Stimulated activated naive CD8-positive, alpha-beta T cell treated with anti-CD3 and anti-CD28 coated beads, Interleukin-15, amount 100 ng/mL, for 72 hours (primary cell): Measurements from ENCODE around the gene NEAT1.

ENCODE experiments used
- ATAC-seq: fragments of 150-1000 bp; cut with Tn5 transposase; 2 replicates; pipeline ENCODE4 v1.10.0; 2021; ENCODE audit warnings: mild to moderate bottlenecking, moderate library complexity
- DNase-seq, 2 donors: peaks; one replicate each; pipeline ENCODE4 v3.0.0; 2021 to 2022
- H3K27ac Mint-ChIP-seq, 2 donors: one replicate each; pipeline ENCODE4 v1.8.0; 2022; ENCODE audit warnings: mild to moderate bottlenecking in 2 of 2, mixed read lengths in 2 of 2, moderate library complexity in 2 of 2
- H3K27me3 Mint-ChIP-seq: one replicate; pipeline ENCODE4 v1.8.0; 2022; ENCODE audit warnings: mixed read lengths
- H3K4me1 Mint-ChIP-seq: one replicate; pipeline ENCODE4 v1.8.0; 2022; ENCODE audit warnings: mild to moderate bottlenecking, mixed read lengths
- H3K4me3 Mint-ChIP-seq, 2 donors: one replicate each; pipeline ENCODE4 v1.8.0; 2022; ENCODE audit warnings: mild to moderate bottlenecking in 2 of 2, mixed read lengths in 2 of 2, moderate library complexity in 1 of 2
- H3K9me3 Mint-ChIP-seq, 2 donors: one replicate each; pipeline ENCODE4 v1.8.0; 2022; ENCODE audit warnings: mixed read lengths in 2 of 2

Gene NEAT1

DNA sequence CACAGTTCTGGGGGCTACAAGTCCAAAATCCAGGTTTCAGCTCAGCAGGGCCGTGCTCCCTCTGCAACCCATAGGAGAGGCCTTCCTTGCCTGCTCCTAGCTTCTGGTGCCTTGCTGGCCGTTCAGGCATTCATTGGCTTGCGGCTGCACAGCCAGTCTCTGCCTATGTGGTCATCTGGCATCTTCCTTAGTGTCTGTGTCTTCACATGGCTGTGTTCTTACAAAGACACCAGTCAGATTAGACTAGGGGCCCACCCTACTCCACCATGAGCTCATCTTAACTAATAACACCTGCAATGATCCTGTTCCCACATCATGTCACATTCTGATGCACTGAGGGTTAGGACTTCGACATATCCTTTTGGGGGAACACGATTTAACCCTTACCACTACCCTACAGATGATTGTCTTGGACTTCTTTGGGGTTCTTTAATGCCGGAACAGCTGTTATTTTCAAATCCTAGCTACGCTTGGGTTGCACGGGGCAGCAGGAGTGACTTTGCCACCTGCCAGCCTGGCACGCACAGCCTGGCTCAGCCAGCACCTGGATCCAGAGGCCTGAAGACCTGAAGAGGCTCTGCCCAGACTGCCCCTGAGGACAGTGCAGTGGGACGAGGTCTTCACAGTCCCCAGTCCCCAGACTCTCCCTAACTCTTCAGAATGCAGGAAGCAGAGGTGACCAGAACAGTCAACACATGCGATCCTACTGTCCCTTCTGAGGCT, 7.7 kb upstream of the NEAT1 start:
- Mint-ChIP-seq H3K27ac (no peak overlapping the region), H3K27me3 (no peaks in the 10 kb centered on the region), H3K9me3 (no peaks in the 10 kb centered on the region), H3K4me1 (peaks cover 51% of the 10 kb centered on the region), H3K4me3 (no peak overlapping the region)
- ATAC-seq (no peak), DNase-seq (no peak)

DNA sequence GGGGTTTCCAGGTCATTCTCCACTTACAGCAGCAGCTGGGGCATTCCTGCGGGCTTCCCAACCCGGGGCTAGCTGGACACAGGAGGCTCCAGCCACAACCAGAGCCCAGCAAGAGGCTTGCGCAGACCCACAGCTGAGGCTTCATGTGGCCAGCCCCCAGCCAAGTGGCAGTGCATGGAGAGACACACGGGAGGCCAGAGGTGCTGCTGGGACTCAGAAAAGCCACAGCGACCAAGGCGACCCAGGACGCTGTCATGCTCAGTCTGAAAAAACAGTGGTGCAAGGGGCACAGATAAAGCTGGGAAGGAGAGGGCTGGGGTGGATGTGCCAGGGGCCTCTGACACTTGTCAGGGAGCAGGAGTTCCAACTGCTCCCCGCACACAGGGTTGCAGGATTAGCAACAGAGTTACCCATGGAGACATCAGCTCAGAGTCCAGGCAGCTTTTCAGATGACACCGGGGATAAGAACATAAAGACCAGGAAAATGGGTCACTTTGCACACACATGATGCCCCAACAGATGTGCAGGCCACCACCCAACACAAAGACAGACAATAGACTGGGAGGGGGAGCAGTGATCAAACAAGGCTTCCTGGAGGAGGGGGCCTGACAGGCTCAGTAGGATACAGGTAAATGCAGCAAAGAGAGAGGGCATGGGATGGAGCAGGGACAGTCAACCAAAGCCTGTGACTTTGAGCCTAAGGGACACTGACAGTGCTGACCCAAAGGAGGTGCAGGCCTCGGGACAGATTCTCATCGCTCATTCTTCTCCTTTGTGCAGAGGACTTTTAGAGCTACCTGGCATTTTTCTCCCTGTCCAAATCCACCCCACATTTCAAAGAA, 6.9 kb upstream of the NEAT1 start:
- H3K4me3 Mint-ChIP-seq, result peak overlapping the region; percentile 90 to 97
- H3K27me3 Mint-ChIP-seq, result no peaks in the 10 kb centered on the region

DNA sequence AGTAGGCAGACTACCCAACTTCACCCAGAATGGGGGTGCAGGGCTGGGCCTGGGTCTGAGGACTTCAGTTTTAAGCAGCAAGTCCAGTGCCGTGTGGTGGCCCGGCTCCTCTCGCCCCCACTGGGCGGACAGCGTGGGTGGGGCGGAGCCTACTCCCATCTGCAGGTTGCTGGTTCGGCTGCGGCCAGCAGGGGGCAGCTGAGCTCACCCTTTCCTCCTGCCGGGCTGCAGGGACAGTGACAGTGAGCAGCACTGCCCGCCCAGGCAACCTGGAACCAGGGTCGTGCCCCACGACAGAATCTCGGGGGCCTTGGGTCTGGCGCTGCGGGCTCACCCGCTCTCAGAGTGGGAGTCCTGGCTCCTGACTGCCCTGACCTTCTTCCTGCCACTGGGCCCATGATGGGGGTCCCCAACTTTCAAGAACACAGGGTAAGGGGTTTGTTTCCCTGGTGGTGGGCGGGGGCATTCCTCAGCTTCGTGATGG, 6.2 kb upstream of the NEAT1 start:
- peak; percentile 42 for ATAC-seq
- Mint-ChIP-seq H3K27ac (peak overlapping the region; percentile 92 to 97), H3K4me3 (peak overlapping the region; percentile 90 to 97), H3K4me1 (peaks cover 54% of the 10 kb centered on the region), H3K27me3 (no peaks in the 10 kb centered on the region), H3K9me3 (no peaks in the 10 kb centered on the region)
- DNase-seq, result peak; percentile 94

More for the DNA sequence above, 6.9 kb upstream of the NEAT1 start:
- no peaks in the 10 kb centered on the region for H3K9me3 Mint-ChIP-seq
- peaks cover 54% of the 10 kb centered on the region for H3K4me1 Mint-ChIP-seq
- H3K27ac Mint-ChIP-seq, result peak overlapping the region in 1 of 2 donors; percentile 59
- DNase-seq, result no peak
- ATAC-seq, result no peak

DNA sequence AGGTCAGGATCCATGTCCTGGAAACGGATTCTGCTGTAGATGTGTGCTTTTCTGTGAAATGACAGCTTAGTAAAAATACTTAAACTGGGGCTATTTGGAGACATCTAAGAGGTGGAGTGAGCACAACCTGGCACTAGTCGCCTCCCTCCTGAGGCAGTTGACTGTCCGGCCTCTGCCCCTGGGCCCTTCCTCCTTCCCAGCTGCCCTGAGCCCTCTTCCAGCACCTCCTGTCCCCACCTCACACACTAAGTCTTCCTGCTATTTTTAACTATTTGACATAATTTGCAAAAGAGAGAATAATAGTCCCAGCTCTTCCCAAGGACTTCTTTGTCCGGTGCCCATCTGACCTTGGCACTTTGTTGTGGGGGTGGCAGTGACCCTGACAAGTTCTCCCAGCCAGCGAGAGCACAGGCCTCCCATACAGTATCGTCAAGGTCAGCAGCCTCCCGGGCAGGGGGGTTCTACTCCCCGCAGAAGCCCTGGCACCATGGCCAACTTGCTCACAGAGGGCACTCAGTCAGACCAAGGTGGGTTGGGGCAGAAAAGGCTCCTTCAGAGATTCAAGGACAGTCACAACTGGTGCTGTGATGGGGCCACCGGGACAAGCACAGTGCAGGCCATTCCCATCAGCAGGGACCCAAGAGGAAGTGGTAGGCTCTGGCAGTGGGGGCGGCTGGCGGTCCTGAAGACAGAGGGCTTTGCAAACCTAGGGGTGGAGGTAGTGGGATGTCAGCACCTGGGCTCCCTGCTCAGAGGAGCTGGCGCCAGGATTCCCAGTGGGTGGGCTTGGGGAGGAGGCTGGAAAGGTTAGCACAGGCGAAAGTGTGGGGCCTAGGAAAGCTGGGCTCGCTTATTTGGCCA, 5.5 kb upstream of the NEAT1 start:
- Mint-ChIP-seq H3K4me3 (peak overlapping the region; percentile 90 to 97), H3K9me3 (no peaks in the 10 kb centered on the region), H3K27ac (peak overlapping the region; percentile 92 to 97), H3K4me1 (peaks cover 55% of the 10 kb centered on the region), H3K27me3 (no peaks in the 10 kb centered on the region)
- peak; percentile 54 to 57 for DNase-seq
- no peak for ATAC-seq

DNA sequence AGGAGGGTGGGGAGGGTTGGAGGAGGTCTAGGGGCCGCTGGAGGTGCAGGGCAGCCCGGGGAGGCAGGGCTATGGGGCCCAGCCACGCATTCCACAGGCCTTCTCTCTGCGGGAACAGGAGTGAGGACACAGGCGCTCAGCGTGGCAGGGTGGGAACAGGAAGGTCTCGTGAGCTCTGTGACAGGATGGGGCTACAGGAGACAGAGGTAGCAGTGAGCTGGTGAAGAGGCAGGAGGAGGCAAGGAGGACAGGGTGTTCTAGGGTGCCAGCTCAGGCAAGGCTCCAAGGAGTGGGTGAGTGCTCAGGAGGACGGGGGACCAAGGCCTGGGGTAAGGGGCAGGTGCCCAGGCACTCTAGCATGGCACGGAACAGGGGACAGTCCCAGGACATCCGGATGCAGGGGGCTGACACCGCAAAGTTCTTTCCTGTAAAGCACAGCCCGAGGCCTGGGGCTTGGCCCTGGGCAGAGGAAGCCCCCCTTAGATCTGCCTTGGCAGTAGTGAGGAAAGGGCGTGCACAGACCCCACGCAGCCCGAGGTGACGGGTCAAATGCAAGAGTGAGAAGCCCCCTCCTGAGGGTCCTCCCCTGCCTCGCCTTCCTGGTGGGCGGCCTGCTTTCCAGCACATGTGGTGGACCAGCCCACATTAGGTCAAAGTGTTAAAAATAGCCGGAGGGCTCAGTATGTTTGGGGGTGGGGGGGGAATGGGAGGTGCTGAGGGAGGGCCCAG, 4.7 kb upstream of the NEAT1 start:
- H3K27ac Mint-ChIP-seq, result peak overlapping the region; percentile 92 to 97
- peaks cover 63% of the 10 kb centered on the region for H3K4me1 Mint-ChIP-seq

DNA sequence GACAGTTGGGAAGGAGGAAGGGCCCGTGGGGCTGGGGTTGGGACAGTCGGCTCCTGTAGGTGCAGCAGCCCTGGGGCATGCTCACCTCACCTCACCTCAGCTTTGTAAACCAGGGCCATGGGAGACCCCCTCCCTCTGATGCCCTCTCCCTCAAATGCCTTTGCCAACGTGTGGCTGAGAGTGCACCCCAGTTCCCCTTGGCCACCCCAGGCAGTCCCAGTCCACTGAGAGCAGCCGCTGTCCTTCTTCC, 4.2 kb upstream of the NEAT1 start:
- Mint-ChIP-seq H3K27ac (peak overlapping the region; percentile 99 to 100), H3K4me1 (peaks cover 68% of the 10 kb centered on the region), H3K27me3 (peaks cover 7% of the 10 kb centered on the region), H3K4me3 (peak overlapping the region; percentile 90 to 97), H3K9me3 (peaks cover 0 to 10% of the 10 kb centered on the region in 2 donors)
- no peak for DNase-seq
- peak; percentile 5 for ATAC-seq

More for the DNA sequence above, 4.7 kb upstream of the NEAT1 start:
- Mint-ChIP-seq H3K9me3 (peaks cover 0 to 6% of the 10 kb centered on the region in 2 donors), H3K27me3 (peaks cover 4% of the 10 kb centered on the region), H3K4me3 (peak overlapping the region; percentile 90 to 97)
- DNase-seq, result peak; percentile 56 to 73
- peak; percentile 10 for ATAC-seq

DNA sequence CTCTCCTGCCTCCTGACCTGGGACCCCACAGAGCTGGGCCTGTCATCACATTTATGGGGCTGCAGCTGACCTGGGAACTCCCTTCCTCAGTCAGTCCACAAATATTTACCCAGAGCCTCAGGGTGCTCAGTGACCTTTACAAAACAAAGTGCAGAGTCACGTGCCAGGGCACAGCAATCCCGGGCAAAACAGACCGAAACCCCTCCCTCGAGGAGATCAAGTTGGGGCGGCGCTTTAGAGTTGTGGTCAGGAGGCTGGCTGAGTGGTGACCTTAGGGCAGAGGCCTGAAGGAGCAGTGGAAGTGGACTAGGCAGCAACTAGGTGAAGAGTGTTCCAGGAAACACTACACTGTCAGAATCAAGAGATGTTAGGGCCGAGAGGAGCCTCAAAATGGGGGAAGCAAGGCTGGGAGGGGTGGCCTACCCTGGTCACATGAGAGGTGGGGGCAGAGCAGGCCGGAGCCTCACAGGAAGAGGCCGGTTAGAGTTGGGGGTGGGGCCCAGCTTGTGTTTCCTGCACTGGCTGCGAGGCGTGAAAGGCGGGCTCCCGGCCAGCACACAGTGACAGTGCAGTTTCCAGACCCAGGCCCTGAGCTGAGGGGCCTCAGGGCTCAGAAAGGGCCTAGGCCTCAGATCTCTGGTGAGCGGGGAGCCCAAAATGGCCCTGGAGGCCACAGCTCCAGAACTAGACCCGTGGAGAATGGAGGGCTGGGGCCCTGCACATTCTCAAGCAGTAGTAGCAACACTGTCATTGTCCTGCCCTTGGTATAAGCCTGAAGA, 3.7 kb upstream of the NEAT1 start:
- H3K9me3 Mint-ChIP-seq, result peaks cover 0 to 10% of the 10 kb centered on the region in 2 donors
- H3K4me3 Mint-ChIP-seq, result peak overlapping the region; percentile 90 to 97
- H3K27ac Mint-ChIP-seq, result peak overlapping the region; percentile 99 to 100
- peak; percentile 63 for ATAC-seq
- peaks cover 73% of the 10 kb centered on the region for H3K4me1 Mint-ChIP-seq
- DNase-seq, result peak; percentile 94 to 97
- peaks cover 7% of the 10 kb centered on the region for H3K27me3 Mint-ChIP-seq

DNA sequence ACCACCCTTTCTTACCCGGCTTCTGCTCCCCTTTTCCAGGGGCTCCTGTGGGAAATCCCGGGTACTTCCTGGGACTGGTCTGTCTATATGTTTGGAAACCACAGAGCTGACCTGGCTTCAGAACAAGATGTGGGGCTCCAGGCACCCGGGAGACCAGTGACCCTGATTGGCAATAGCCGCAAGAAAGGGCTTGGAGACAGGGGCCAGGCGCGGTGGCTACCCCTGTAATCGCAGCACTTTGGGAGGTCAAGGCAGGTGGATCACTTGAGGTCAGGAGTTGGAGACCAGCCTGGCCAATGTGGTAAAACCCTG, 3.2 kb upstream of the NEAT1 start:
- peaks cover 7% of the 10 kb centered on the region for H3K27me3 Mint-ChIP-seq
- H3K9me3 Mint-ChIP-seq, result peaks cover 0 to 10% of the 10 kb centered on the region in 2 donors
- H3K4me1 Mint-ChIP-seq, result peaks cover 79% of the 10 kb centered on the region
- no peak for ATAC-seq
- no peak for DNase-seq
- peak overlapping the region; percentile 90 to 97 for H3K4me3 Mint-ChIP-seq
- peak overlapping the region; percentile 99 to 100 for H3K27ac Mint-ChIP-seq

DNA sequence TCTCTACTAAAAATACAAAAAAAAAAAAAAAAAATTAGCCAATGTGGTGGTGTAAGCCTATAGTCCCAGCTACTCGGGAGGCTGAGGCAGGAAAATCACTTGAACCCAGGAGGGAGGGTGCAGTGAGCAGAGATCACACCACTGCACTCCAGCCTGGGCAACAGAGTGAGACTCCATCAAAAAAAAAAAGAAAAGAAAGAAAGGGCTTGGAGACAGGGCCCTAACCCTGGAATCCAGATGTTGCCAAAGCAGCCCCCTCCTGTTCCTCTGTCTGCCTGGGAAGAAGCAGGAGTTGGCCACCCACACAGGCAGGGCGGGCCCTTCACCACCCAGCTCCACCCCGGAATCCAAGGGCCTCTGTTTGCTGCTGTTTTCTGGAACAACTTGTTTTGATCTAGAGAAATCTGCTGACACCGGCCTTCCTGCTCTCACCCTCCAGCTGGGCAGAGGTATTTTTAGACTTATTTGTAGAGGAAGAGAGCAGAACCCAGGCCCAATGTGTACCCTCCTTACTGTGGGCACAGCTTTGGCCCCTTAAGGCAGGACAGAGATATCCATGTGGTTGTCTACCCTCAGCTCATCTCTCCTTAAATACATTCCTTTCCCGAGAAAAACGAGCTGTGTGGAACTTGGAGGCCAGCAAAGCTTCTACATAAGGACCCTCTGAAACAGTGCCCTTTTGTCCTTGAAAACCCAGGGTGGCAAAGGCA, 2.7 kb upstream of the NEAT1 start:
- Mint-ChIP-seq H3K4me3 (peak overlapping the region; percentile 90 to 97), H3K4me1 (peaks cover 81% of the 10 kb centered on the region), H3K27ac (peak overlapping the region; percentile 99 to 100), H3K9me3 (peaks cover 0 to 10% of the 10 kb centered on the region in 2 donors), H3K27me3 (peaks cover 7% of the 10 kb centered on the region)
- DNase-seq (peak; percentile 56 to 69), ATAC-seq (no peak)

DNA sequence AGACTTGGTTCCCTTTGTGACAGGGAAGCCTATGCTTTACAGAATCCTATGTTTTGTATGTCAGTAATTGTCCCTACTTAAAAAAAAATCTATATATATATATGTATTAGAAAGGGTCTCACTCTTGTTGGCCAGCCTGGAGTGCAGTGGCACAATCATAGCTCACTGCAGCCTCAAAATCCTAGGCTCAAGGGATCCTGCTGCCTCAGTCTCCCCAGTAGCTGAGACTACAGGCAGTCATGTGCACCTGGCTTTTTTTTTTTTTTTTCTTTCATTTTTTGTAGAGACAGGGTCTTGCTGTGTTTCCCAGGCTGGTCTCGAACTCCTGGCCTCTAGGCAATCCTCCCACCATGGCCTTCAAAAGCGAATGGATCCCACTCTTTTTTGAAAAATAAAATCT, 2.1 kb upstream of the NEAT1 start:
- H3K27me3 Mint-ChIP-seq, result peaks cover 7% of the 10 kb centered on the region
- peak overlapping the region; percentile 90 to 97 for H3K4me3 Mint-ChIP-seq
- peaks cover 80% of the 10 kb centered on the region for H3K4me1 Mint-ChIP-seq
- no peak for ATAC-seq
- H3K27ac Mint-ChIP-seq, result peak overlapping the region; percentile 99 to 100
- H3K9me3 Mint-ChIP-seq, result peaks cover 0 to 10% of the 10 kb centered on the region in 2 donors
- DNase-seq, result no peak

DNA sequence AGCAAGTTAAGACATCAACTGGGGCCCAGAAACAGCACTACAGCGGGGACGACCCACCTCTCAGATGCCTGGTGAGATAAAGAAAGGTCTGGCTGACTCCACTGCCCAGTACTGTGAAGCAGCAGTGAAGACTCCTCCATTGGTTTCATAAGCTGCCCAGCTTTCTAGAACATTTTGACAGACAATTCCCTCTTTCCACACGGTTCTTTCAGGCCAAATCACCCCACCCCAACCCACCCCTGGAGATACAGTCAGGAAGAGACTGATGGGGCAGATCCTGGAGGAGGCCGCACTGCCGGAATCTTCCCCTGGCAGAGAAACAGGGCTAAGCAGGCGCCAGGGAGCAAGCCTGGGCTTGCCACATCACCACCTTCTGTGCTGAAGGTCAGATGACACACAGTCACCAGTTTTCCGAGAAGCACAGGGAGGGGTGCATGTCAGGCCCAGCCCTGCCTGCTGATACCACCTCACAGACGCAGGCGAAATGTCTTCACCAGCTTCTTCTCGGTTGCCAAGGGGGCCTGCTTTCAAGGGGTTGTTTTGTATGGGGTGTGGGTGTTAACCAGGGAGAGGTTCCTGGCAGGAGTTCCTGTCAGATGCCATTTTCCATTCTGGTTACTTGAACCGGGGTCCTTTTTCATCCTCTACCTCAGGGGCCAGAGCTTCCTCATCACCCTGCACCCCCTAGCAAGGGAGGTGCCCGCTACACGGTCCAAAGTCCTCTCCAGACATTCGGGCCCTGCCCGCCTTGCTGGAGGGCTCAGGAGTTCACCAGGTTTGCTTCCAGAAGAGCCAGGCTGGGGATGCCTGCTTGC, 1.4 kb upstream of the NEAT1 start:
- peak; percentile 39 for ATAC-seq
- Mint-ChIP-seq H3K27ac (peak overlapping the region; percentile 99 to 100), H3K4me3 (peak overlapping the region; percentile 90 to 97), H3K27me3 (peaks cover 7% of the 10 kb centered on the region), H3K4me1 (peaks cover 77% of the 10 kb centered on the region), H3K9me3 (peaks cover 0 to 10% of the 10 kb centered on the region in 2 donors)
- peak; percentile 90 to 94 for DNase-seq

DNA sequence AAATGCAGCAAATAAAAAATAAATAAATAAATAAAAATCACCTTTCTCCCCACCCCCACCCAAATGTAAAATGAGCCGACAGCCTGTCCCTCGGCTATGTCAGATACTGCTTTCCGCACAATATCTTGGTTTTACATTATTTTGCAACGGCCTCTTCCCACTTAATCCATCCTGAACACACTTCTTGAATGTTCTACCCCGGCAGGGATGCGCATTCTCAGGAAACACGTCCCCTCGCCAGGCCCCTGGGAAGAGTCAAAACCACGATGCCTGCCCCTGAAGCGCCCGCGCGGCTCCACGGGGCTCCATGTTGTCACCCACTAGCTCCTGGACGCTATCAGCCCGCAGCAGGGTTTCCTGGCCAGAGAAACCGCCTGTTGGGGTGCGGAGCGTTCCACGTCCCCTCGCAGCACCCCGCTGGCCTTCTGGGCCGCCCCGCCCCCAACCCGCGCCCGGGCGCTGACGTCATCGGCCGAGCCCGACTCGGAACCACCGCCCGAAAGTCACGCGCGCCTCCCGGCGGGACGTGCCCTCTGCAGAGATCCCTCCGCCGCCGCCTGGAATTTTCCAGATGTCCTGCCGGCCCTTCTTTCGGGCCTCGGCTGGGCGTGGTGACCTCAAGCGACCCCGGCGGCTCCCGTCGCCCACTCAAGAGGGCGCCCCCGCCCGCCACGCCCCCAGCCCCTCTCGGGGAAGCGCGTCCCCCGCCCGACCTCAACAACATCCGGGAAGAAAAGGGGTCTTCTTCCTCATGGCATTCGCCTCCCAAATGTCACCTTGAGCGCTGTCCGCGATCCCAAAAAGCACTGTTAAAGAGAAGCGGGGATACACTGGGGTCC, 585 bp upstream of the NEAT1 start:
- peaks cover 77% of the 10 kb centered on the region for H3K4me1 Mint-ChIP-seq
- peak; percentile 98 to 99 for DNase-seq
- H3K9me3 Mint-ChIP-seq, result peaks cover 0 to 10% of the 10 kb centered on the region in 2 donors
- peak overlapping the region; percentile 90 to 97 for H3K4me3 Mint-ChIP-seq
- H3K27ac Mint-ChIP-seq, result peak overlapping the region; percentile 99 to 100
- ATAC-seq, result peak; percentile 7
- H3K27me3 Mint-ChIP-seq, result peaks cover 7% of the 10 kb centered on the region
